Panc1 (cell line): ENCODE measurements around the gene ZBTB33. TPM values are rescaled to one million over a fixed set of nuclear protein-coding genes. Genes with fewer than 3 reads are reported as not detected.
A peak's percentile ranks its signal among the peaks of the same experiment; 100 is the strongest.

Experiments used
- ATAC-seq: fragments of 200-7000 bp; cut with Tn5 transposase; 2 replicates; pipeline ENCODE4 v1.9.1; 2020; ENCODE audit warnings: mild to moderate bottlenecking, moderate library complexity
- BruUV-seq: library from RNA; stranded (reverse); fragments of 400-500 nt; replicated peaks from 2 replicates; lab custom pipeline; 2021; lab: Mats Ljungman, UMichigan
- CTCF ChIA-PET: fragments of 300-600 bp; sonication (Branson Sonifier 250); formaldehyde crosslinking; loops from one replicate; lab custom pipeline; 2022; ENCODE audit warnings: antibody characterized with exemption; lab: Charles Lee
- POLR2A ChIA-PET: fragments of 300-600 bp; sonication (Branson Sonifier 250); formaldehyde crosslinking; loops from one replicate; lab custom pipeline; 2022; ENCODE audit warnings: antibody characterized with exemption; lab: Charles Lee
- DNase-seq: peaks from one replicate; pipeline ENCODE4 v3.0.0-alpha.2; 2010; ENCODE audit warnings: low read depth, low spot score
- H3K27ac ChIP-seq: 2 replicates; pipeline ENCODE4 v1.5.1; 2011; ENCODE audit warnings: mild to moderate bottlenecking, low read length, inconsistent platforms
- H3K27me3 ChIP-seq: fragments of 200-500 bp; sonication (Bioruptor generic); 2 replicates; pipeline ENCODE4 v1.6.0; 2014; ENCODE audit warnings: low read length, inconsistent platforms; ENCODE audit not compliant: control insufficient read depth, insufficient read depth
- H3K36me3 ChIP-seq: fragments of 200-500 bp; sonication (Bioruptor generic); 2 replicates; pipeline ENCODE4 v1.5.1; 2014; ENCODE audit warnings: inconsistent platforms, mild to moderate bottlenecking, low read length, moderate library complexity; ENCODE audit not compliant: control insufficient read depth, insufficient read depth
- H3K4me1 ChIP-seq: 2 replicates; pipeline ENCODE4 v1.5.1; 2011; ENCODE audit warnings: inconsistent platforms, mild to moderate bottlenecking, low read length, moderate library complexity; ENCODE audit not compliant: control insufficient read depth, insufficient read depth
- H3K4me3 ChIP-seq, 2 experiments: 2 replicates each; pipeline ENCODE4 v1.5.1; 2011 to 2012; ENCODE audit warnings: low read depth in 2 of 2, low read length in 2 of 2, mild to moderate bottlenecking in 2 of 2, inconsistent platforms in 1 of 2, moderate library complexity in 1 of 2
- H3K9me3 ChIP-seq: fragments of 200-500 bp; sonication (Bioruptor generic); 2 replicates; pipeline ENCODE4 v1.5.1; 2014; ENCODE audit warnings: low read depth, mild to moderate bottlenecking, inconsistent platforms, low read length, moderate library complexity; ENCODE audit not compliant: control insufficient read depth, insufficient read depth
- POLR2AphosphoS5 ChIP-seq: IDR thresholded peaks from 2 replicates; pipeline ENCODE4 v1.6.1; 2012; ENCODE audit warnings: mild to moderate bottlenecking, low read depth, low read length, moderate library complexity
- SIN3A ChIP-seq: IDR thresholded peaks from 2 replicates; pipeline ENCODE4 v1.6.1; 2012; ENCODE audit warnings: low read depth, mild to moderate bottlenecking, low read length, moderate library complexity, borderline replicate concordance; ENCODE audit not compliant: insufficient read depth
- TCF7L2 ChIP-seq: IDR thresholded peaks from 2 replicates; pipeline ENCODE4 v1.6.1; 2011; ENCODE audit warnings: mild to moderate bottlenecking, low read depth, low read length, inconsistent platforms
- in situ Hi-C: cut with HindIII; loops from 2 replicates; pipeline ENCODE4 v1.10.0; 2016; ENCODE audit warnings: low sequenced_read_pairs, low pct_unique_long_range_greater_than_20kb
- intact Hi-C: fragments of 100-400 bp; cut with micrococcal nuclease; formaldehyde crosslinking; loops from one replicate; pipeline ENCODE4 v1.10.0; 2022; ENCODE audit not compliant: unreplicated experiment
- total RNA-seq: library from RNA; stranded (reverse); gene quantifications from one replicate; pipeline ENCODE4 v1.2.1, GENCODE V29; 2021; ENCODE audit not compliant: unreplicated experiment
- TF ChIP-seq, protein P1 (sequence below): fragments of 450-650 bp; IDR thresholded peaks from 2 replicates; pipeline ENCODE4 v1.5.1; 2017; ENCODE audit warnings: mild to moderate bottlenecking
- TF ChIP-seq, protein P2 (sequence below), 2 experiments: IDR thresholded peaks; 2 replicates each; pipeline ENCODE4 v1.6.1; 2011 to 2012; ENCODE audit warnings: low read depth in 2 of 2, control low read depth in 1 of 2, low read length in 1 of 2, mild to moderate bottlenecking in 1 of 2, moderate library complexity in 1 of 2; ENCODE audit not compliant: insufficient read depth in 1 of 2

The ZBTB33 gene
- total RNA-seq, 1 experiment from 2014 or later = 21.5 TPM

DNA sequence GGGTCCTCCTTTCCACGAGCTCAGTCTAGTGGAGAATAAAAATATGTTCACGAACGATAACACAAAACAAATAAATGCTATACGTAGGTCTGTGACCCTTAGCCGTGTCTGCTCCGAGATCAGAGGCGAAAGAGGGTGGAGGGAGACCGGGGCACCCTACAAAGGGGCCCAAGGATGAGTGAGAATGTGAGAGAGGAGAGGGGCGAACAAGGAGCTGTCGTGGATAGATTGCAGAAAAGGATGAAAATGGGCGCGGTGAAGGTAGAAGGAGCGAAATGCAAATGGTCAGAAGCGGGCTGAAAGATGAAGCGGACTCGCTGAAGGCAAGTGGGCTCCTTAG lies 6.2 kb upstream of the ZBTB33 start:
- no peak for TF ChIP-seq POLR2AphosphoS5
- TF ChIP-seq SIN3A = no peak
- TF ChIP-seq, protein P1, sequence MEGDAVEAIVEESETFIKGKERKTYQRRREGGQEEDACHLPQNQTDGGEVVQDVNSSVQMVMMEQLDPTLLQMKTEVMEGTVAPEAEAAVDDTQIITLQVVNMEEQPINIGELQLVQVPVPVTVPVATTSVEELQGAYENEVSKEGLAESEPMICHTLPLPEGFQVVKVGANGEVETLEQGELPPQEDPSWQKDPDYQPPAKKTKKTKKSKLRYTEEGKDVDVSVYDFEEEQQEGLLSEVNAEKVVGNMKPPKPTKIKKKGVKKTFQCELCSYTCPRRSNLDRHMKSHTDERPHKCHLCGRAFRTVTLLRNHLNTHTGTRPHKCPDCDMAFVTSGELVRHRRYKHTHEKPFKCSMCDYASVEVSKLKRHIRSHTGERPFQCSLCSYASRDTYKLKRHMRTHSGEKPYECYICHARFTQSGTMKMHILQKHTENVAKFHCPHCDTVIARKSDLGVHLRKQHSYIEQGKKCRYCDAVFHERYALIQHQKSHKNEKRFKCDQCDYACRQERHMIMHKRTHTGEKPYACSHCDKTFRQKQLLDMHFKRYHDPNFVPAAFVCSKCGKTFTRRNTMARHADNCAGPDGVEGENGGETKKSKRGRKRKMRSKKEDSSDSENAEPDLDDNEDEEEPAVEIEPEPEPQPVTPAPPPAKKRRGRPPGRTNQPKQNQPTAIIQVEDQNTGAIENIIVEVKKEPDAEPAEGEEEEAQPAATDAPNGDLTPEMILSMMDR = no peak
- TF ChIP-seq, protein P2, sequence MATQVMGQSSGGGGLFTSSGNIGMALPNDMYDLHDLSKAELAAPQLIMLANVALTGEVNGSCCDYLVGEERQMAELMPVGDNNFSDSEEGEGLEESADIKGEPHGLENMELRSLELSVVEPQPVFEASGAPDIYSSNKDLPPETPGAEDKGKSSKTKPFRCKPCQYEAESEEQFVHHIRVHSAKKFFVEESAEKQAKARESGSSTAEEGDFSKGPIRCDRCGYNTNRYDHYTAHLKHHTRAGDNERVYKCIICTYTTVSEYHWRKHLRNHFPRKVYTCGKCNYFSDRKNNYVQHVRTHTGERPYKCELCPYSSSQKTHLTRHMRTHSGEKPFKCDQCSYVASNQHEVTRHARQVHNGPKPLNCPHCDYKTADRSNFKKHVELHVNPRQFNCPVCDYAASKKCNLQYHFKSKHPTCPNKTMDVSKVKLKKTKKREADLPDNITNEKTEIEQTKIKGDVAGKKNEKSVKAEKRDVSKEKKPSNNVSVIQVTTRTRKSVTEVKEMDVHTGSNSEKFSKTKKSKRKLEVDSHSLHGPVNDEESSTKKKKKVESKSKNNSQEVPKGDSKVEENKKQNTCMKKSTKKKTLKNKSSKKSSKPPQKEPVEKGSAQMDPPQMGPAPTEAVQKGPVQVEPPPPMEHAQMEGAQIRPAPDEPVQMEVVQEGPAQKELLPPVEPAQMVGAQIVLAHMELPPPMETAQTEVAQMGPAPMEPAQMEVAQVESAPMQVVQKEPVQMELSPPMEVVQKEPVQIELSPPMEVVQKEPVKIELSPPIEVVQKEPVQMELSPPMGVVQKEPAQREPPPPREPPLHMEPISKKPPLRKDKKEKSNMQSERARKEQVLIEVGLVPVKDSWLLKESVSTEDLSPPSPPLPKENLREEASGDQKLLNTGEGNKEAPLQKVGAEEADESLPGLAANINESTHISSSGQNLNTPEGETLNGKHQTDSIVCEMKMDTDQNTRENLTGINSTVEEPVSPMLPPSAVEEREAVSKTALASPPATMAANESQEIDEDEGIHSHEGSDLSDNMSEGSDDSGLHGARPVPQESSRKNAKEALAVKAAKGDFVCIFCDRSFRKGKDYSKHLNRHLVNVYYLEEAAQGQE (IDR thresholded peaks at IDR 0.05; ENCODE audit: insufficient read depth in 1 of 2, low read depth in 2 of 2, low read length in 1 of 2) = no peak
- TF ChIP-seq TCF7L2 = no peak
- in situ Hi-C loops (no loop called here), intact Hi-C loops (no loop called here)
- Histone ChIP-seq H3K4me1 (peaks cover 10% of the 10 kb centered on the region), H3K9me3 (no peaks in the 10 kb centered on the region), H3K4me3 (peak overlapping the region; percentile 60 to 91), H3K27me3 (peaks cover 4% of the 10 kb centered on the region; the same call in 1 of the 2 replicates), H3K36me3 (no peaks in the 10 kb centered on the region), H3K27ac (peak overlapping the region; percentile 52)
- no peak for DNase-seq
- POLR2A ChIA-PET = no interaction called here
- BruUV-seq = no TSS peak
- CTCF ChIA-PET = no interaction called here
- ATAC-seq = peak; percentile 30

DNA sequence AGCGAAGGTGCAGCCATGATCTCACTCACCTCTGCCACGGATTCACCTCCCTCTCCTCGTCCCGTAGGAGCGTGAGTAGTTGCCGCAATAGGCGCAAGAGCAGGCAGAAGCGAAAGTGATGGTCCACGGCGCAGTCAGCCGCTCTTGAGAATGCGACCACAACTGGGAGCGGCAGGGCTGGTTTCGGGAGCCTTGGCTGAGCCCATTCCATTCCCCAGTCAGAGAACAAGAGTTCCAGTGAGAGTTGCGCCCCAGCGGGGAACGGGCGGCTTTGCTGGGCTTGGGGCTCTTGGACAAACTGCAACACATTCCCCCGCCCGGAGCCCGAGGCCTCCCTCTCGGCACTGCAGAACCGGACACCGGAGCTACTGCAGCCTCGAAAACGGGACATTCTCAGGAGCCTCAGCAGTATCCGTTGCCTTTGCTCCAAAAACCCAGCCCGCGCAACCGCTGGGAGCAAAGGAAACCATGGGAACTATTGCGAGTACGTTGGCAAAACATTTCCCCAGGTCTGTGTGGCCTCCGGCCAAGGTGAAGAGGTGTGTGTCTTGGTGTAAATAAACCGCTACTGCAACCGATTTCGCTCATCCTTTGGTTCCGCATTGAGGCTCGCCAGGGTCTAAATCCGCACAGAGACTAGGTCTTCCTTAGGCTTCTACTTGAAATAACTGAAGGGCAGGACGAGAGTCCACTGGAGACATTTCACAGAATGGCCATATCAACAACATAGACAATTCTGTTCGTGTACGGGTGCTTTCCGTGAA lies 5.7 kb upstream of the ZBTB33 start:
- intact Hi-C loops = no loop called here
- ChIA-PET POLR2A (no interaction called here), CTCF (no interaction called here)
- peak; percentile 62 for DNase-seq
- Histone ChIP-seq H3K4me3 (peak overlapping the region; percentile 60 to 91), H3K27ac (peak overlapping the region; percentile 56), H3K36me3 (no peaks in the 10 kb centered on the region), H3K27me3 (peaks cover 4% of the 10 kb centered on the region; the same call in 1 of the 2 replicates), H3K9me3 (no peaks in the 10 kb centered on the region), H3K4me1 (peaks cover 11% of the 10 kb centered on the region)
- peak; percentile 97 for ATAC-seq
- TF ChIP-seq, protein P2 (IDR thresholded peaks at IDR 0.05; ENCODE audit: insufficient read depth in 1 of 2, low read depth in 2 of 2, low read length in 1 of 2) = 0 out of 4 replicates have a peak, but pooled peaks of 1 of the 2 experiments have one; percentile 47
- TF ChIP-seq TCF7L2 (no peak; the same call in 1 of the 2 replicates), POLR2AphosphoS5 (peak; percentile 82), SIN3A (peak; percentile 85; the same call in 1 of the 2 replicates)
- TF ChIP-seq, protein P1 = no peak
- in situ Hi-C loops = no loop called here
- BruUV-seq = no TSS peak
